Stimulated activated CD8-positive, alpha-beta memory T cell treated with anti-CD3 and anti-CD28 coated beads, Interleukin-2, amount 100 ng/mL, for 1 hour (primary cell): ENCODE measurements around the gene NCEH1.
"Not testable (repeated sequence)": the region's sequence is repeated elsewhere in the genome, so short reads cannot be mapped to it uniquely, and the experiment has no call there.

Source experiments
- DNase-seq, 2 donors: peaks; one replicate each; pipeline ENCODE4 v3.0.0-alpha.2; 2020; ENCODE audit warnings: low read depth in 2 of 2

The NCEH1 gene

DNA sequence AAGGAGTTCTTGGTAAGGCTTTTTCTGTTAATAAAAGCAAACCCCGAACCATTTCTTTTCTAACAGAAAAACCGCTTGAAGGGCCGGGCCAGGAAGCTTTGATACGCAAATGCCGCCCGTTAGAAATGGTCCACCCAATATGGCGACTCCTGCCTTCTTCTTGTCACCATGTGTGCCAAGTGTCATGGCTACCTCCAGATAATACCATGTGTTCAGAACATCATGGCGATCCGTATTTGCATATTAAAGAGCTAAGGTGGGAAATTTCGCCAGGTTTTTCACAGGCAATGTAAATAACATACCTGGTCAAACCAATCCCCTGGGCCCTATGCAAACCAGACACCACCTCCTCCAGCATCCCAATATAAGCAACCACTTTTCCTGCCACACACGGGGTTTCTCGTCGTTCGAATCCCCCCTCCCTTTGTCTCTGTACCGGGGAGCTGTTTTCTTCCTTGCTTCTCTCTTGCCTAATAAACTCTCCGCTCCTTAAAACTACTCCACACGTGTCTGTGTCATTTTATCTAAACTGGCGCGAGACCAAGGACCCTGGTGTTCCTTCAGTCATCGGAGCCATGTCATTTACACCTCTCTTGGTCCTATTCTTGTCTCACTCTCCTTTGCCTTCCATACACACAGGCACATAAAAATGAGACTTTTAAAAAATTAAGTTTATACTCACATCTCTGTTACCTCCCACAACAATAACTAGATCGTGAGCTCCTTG is 34.5 kb downstream of the NCEH1 start:
- no peak for DNase-seq

DNA sequence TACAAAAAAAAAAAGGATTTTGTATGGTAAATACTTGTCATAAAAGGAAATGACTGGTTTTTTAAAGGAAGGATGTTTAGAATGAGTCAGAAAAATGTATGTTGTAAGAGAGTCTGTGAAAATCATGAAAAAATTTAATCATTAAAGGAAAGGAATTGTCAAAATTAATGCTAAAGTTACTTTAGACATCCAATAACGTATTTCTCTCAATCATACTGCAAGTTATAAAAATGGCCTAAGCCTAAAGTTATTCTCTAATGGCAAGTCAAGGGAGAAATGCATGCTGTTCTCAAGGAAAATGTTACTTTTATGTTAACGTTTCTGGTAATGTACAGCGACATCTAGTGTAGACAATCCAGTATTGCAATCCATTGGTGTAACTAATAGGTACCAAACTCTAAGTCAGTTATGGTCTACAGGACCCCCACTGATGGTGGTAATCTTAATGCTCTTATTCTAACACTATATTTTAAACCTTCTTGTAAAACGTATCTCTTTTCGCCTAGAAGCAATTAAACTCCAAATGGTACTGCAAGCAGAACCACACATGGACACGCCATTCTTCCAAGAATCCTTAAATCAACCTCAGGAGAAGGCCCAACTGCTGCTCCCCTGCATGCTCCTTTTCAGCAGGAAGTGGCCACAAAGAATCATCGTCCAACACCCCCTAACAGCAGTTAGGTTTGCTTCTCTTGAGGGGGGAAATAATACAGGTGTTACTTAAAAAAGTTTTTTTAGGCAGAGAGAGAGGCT is 35.2 kb downstream of the NCEH1 start:
- DNase-seq = no peak

DNA sequence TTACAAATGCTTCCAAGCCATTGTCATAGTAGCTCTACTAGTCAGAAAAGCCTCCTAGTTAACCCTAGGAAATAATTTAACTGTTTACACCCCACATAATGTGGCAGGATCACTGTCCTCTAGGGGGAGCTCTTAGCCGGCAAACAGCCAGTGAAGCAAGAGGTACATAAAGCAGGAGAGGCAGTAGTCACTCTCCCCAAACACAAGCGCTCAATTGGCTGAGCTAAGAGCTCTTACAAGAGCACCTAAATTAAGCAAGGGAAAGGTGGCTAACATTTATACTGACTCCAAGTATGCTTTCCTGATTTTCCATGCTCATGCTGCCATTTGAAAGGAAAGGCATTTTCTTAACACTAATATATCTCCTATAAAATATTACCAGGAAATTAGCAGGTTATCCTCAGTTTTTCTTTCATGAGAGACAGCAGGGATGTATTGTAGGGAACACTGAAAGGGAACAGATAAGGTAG is 37.6 kb downstream of the NCEH1 start:
- peak in 1 of 2 donors; percentile 14 for DNase-seq

DNA sequence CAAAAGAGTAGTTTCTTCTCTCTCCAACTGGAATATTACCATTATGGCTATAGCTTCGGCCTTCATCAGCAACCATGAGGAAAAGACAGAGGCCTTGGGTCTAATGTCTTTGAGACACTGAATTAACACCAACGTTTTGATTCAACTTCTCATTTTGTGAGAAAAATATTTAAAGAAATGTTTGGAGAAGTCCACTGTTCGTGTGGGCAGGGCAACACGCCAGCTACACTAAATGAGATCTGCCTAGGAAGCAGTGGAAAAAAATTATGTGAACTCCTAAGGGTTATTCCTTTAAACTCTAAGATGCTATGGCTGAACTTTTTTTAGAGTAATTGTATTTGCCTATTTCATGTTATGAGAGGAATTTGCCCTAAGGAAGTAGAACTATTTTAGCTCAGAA is 41.8 kb downstream of the NCEH1 start:
- DNase-seq = no peak

DNA sequence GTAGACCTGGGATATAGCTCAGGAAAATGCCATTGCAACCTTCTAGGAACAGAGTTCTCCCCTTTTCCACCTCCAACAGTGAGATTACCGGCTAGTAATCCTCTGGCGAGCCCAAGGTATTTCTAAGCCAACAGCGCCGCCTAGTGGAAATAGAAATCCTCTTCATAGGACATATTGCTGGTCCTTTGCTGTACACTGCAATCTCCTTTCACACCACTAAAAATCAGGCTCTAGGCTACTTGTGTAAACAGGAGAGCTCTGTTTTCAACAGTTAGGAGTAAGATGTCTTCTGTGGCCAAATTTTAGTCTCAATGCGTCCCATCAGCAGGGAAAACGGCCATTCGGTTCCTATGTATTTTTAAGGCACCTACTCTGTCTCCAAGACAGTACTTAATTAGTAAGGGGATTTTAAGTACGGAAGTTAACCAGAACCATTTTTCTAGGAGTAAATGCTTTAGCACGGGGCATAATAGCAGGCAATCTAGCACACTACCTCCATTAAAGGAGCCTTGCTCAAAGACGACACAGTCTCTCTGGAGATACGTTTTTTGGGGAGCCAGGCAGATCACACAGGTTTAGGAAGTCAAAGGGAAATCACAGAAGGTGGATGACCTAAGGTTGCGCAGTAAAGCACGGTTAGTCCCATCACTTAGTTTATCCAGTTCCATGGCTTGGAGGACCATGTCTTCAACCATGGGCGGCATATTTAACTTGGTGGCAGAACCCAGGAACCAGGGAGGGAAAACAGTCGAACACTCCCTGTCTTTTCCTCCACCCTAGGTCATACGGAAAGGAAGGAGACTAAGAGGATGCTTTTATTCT is 43.8 kb downstream of the NCEH1 start:
- DNase-seq = peak; percentile 47 to 59

DNA sequence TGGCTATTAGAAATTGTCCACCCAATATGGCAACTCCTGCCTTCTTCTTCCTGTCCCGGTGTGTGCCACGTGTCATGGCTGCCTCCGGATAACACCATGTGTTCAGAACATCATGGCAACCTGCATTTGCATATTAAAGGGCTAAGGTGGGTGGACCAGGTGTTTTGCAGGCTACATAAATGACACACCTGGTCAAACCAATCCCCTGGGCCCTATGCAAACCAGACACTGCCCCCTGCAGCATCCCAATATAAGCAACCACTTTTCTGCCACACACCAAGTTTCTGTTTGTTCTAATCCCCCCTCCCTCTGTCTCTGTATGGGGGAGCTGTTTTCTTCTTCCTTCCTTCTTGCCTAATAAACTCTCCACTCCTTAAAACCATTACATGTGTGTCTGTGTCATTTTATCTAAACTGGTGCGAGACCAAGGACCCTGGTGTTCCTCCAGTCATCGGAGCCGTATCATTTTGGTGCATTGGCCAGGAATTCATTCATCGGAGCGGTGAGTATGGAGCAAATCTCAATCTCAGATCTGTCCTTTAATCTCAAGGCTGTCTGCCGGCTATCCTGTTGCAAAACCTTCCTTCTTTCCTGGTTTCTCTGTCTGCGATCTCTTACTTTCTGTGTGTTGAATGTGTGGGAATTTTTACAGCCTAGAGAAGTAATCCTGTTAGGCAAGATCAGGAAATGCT is 44.5 kb downstream of the NCEH1 start:
- no peak for DNase-seq

DNA sequence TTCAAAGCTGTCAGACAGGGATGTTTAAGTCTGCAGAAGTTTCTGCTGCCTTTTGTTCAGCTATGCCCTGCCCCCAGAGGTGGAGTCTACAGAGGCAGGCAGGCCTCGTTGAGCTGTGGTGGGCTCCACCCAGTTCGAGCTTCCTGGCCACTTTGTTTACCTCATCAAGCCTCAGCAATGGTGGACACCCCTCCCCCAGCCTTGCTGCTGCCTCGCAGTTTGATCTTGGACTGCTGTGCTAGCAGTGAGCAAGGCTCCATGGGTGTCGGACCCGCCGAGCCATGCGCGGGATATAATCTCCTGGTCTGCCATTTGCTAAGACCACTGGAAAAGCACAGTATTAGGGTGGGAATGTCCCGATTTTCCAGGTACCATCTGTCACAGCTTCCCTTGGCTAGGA is 45.4 kb downstream of the NCEH1 start:
- DNase-seq = not testable (repeated sequence)

DNA sequence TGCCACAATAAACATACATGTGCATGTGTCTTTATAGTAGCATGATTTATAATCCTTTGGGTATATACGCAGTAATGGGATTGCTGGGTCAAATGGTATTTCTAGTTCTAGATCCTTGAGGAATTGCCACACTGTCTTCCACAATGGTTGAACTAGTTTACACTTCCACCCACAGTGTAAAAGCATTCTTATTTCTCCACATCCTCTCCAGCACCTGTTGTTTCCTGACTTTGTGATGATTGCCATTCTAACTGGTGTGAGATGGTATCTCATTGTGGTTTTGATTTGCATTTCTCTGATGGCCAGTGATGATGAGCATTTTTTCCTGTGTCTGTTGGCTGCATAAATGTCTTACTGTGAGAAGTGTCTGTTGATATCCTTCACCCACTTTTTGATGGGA is 50.4 kb downstream of the NCEH1 start:
- DNase-seq = not testable (repeated sequence)

DNA sequence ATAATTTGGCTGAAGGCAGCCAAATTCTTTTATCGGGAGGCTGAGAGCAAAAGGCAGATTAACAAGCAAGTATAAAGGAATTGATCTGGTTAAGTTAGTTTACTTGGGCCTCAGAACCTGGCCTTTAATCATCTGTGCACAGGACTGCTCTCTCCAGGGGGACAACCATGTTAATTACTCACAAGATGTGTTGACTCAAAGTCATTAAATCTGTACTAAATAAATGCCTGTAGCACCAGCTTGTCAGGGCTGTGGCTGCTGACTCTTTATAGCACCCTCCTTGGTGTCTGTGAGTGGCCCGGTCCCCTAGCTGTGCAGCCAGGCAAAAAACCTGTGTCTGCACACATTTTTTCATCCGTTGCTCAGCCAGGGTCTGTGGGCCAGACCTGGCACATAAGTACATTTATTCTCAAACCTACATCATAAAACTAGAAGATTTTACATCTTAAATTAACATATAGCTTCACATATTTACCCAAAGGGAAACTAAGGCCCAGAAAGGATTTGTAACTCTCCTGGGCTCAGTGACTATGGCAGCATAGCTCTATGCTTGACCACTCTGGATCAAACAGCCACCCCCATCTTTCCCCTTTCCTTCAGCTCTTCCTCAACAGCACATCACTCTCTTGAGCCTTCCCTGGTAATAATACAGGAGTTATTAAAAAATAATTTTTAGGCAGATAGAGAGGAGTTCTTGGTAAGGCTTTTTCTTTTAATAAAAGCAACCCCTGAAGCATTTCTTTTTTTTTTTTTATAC is 51.4 kb downstream of the NCEH1 start:
- DNase-seq = no peak

DNA sequence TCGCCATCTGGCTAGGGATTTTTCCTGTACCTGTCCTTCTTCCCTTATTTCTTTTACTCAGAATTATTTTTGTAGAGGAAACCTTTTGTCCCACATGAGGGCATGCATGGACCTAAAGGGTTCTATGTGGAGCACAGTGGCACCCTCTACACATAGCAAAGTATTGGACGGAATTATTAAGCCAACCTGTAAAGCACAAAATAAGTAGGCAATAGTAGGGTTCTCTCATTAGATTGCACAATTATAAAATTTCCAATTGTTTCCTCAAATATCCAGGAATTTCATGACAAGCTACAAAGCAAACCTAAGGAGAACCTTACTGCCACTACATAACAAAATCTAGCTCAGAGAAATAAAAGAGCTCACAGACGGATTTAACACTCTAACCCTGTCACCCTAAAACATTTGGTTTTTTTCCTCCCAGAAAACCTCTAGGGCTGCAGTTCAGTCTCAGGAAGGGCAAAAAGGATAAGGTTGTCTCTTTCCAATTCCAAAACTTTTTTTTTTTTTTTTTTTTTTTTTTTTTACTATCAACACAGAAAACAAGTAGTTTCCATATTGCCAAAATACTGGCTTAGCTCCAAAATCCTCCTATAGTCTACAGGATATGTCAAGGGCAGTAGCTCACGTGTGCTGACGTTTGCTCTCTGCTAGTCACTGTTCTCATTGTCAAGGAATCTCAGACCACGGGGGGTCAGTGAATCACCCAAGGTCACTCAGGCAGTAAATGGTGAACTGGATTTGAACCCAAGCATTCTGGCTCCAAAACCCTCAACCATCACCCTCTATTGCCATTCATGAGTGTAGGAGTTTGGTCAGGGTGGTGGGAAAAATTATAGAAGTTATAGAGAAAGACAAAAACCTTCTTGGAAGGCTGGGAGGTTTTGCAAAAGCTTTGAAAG is 52.3 kb downstream of the NCEH1 start:
- DNase-seq = no peak

DNA sequence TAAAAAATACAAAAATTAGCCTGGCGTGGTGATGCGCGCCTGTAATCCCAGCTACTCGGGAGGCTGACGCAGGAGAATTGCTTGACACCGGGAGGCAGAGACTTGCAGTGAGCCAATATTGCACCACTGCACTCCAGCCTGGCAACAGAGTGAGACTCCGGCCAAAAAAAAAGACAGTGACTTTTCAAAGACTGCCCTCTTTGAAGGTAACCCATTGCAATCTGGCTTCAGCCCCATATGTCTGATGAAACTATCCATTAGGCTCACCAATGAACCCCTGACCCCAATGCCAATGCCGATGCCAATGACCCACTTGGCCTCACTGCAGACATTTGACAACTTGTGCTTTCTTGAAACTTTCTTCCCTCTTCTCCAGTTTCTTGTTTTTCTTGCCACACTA is 54.3 kb downstream of the NCEH1 start:
- no peak for DNase-seq

DNA sequence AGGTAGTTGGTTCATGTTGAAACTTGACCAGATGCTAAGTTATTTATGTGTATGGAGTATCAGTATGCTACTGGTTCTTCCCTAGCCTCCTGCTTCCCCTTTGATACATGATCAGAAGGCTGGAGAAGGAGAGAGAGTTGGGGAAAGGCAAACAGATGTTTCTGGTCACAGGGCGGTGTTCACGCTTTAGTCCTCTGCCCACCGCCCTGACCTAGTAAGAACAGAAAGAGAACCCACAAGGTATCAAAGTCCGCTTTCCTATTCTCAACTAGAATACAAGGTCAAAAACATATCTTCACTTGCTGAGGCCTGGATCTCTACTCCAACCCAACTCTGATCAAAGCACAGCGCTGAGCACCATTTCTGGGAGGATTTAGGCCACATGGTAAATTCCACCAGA is 55.5 kb downstream of the NCEH1 start:
- DNase-seq = no peak

DNA sequence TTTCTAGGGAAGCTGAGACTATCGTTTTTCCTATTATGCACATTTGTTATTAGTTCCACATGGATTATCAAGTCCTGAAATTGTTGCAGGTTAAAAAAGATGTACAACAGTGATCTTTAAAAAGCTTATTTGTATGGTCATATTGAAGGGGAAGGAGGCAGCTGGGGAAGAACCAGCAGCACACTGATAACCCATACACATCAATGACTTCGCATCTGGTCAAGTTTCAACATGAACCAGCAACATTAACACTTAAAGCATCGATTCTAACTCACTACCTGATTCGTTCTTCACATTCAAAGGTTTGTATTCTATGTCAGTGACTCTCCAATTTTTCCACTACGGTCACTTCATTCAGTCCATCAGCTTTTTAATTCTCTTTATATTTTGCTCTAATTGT is 56.4 kb downstream of the NCEH1 start:
- DNase-seq = no peak

DNA sequence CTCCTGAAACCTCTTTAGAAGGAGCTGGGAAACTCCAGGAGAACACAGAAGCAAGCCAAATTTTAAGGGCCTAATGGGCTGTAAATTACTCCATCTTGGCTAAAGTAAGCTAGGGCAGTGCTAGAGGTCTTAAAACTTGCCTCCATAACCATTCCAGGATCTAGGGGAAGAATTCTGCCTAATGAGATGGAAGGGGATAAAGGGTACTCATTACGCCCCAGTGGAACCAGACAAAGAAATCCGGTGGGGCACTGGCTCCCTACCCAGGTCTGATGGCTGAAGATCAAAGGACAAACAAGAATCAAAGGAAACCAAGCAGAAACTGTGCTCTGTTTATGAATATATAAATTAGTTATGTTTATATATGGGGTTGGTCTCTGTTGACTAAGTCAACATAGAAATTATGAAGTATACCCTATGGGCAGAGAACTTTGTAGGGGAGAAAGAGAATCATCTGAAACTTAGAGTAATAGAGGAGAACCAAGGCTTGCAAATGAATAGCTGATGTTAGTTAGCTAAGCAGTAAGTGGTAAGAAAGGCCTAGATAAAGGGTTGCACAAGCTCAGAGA is 57.8 kb downstream of the NCEH1 start:
- DNase-seq = no peak

DNA sequence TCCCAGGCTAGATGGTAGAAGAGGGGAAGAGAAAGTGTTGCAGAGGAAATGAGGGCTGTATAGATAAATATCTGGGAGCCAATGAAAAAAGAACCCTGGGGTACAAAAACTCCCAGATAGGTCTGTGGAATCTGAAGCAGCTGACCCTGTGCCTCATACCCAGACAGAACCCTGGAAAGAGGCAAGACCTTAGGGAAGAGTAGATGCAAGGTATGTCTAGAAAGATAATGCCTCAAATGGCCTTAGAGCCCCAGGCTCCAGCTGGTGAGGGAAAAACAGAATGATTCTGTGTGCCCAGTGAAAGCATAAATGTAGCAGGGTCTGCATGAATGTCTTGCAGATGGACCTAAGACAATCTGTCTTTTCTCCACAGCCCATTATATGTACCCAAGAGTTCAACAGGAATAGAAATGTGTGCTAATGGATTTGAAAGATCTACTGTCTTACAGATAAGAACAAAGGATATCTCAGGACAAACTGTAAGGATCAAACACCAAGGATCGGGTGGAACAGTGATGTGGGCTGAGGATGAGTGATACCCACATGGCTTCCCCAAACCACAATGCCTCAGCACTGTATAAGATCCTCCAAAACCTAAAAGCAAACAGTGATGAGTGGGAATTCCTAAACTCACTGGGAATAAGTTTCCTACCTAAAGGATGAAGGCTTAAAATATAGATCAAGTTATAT is 58.8 kb downstream of the NCEH1 start:
- DNase-seq = no peak

DNA sequence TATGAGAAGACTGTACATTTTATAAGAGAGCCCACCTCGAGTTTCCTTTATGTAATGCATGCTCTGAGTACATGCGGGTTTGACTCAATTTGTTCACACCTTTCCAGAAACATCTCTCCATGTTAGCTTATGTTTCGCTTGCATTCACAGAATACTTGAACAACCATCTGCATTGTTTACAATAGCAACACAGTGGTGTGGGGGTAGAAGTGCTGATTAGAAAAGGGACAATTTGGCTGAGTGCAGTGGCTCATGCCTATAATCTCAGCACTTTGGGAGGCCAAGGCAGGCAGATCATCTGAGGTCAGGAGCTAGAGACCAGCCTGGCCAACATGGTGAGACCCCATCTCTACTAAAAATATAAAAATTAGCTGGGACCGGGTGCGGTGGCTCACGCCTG is 60.9 kb downstream of the NCEH1 start:
- no peak for DNase-seq

DNA sequence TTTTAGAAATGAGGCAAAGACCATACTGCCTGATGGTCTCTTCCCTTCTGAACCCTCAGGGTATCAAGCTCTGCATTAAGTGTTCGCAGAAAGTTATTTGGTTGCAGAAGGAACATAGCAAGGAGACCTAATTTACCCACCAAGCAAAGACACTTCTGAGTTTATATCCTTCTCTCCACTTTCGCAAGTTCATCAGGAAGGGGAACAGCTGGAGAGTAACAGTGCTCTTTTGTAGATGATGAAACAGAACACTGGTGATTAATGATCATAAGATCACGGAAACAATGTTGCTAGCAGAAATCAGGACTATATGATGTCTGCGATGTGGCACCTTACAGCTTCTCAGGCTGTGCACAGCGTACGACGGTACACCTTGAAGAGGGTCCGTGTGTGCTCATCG is 62.1 kb downstream of the NCEH1 start:
- DNase-seq = no peak

DNA sequence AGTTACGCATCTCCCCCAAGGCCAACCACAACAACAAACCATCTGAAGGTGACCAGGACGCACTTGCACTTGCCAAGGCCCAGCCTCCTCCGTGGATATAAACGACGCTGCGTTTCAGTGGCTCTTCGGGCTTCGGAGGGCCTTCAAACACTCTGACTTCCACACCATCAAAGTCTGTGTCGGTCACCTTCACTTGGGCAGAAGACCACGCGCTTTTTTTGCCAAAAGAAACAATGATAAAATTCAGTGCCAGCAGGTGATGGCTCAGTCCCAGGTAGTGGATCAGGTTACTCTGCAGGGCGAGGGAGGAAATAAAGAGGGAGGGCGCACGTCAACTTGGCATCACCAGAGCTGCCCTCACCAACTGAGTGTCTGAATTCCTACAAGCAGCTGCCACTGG is 63.0 kb downstream of the NCEH1 start:
- DNase-seq = no peak

DNA sequence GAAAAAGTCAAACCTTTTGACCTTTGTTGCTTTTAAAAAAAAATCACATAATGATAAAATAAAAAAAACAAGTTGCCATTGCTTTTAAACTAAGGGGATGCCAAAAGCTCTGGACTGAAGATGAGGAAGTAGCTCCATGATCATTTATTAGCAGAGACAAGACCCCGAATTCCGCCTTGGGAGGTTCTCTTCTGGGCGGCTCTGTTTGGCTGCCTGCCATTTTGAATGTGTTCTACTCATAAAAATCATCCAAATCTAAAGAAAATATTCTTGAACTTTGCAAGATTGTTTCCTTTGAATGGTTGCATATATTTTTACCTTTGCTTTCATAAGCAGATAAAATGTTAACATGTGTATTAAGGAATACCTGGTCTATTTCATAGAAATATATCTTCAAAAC is 63.8 kb downstream of the NCEH1 start:
- DNase-seq = no peak
